Neuron (in vitro differentiated cells): ENCODE results near the gene TMEM30B.

ENCODE experiments used
- H2AFZ ChIP-seq: one replicate; pipeline ENCODE4 v1.6.1; 2013; ENCODE audit warnings: low read depth, mild to moderate bottlenecking, inconsistent platforms, low read length, moderate library complexity
- H3K27me3 ChIP-seq: one replicate; pipeline ENCODE4 v1.6.1; 2013; ENCODE audit warnings: low read length; ENCODE audit not compliant: insufficient read depth
- H3K36me3 ChIP-seq: one replicate; pipeline ENCODE4 v1.6.1; 2013; ENCODE audit warnings: low read length; ENCODE audit not compliant: insufficient read depth
- H3K4me1 ChIP-seq: one replicate; pipeline ENCODE4 v1.6.1; 2013; ENCODE audit warnings: low read length; ENCODE audit not compliant: insufficient read depth
- H3K4me3 ChIP-seq: 2 replicates; pipeline ENCODE4 v1.5.1; 2013; ENCODE audit warnings: mild to moderate bottlenecking, low read length, moderate library complexity
- H3K9me3 ChIP-seq: one replicate; pipeline ENCODE4 v1.6.1; 2013; ENCODE audit warnings: low read length

The TMEM30B gene

GRCh38 chr14:61270714-61271113 lies 10.4 kb downstream of the TMEM30B start:
- Histone ChIP-seq H3K9me3 (no peaks in the 10 kb centered on the region), H3K4me1 (peaks cover 2% of the 10 kb centered on the region), H2AFZ (no peak overlapping the region), H3K4me3 (no peak overlapping the region), H3K36me3 (no peaks in the 10 kb centered on the region), H3K27me3 (peaks cover 12% of the 10 kb centered on the region)

- Histone ChIP-seq H3K27me3 (peaks cover 9% of the 10 kb centered on the region), H3K9me3 (no peaks in the 10 kb centered on the region), H3K4me3 (peak overlapping the region; percentile 25)
Measured at GRCh38 chr14:61269321-61270083, 11.6 kb downstream of the TMEM30B start.

GRCh38 chr14:61268812-61269211 lies 12.3 kb downstream of the TMEM30B start:
- Histone ChIP-seq H3K36me3 (no peaks in the 10 kb centered on the region), H3K4me3 (no peak overlapping the region), H3K27me3 (peaks cover 4% of the 10 kb centered on the region), H3K4me1 (peaks cover 2% of the 10 kb centered on the region), H3K9me3 (no peaks in the 10 kb centered on the region), H2AFZ (no peak overlapping the region)

More at GRCh38 chr14:61269321-61270083, 11.6 kb downstream of the TMEM30B start:
- Histone ChIP-seq H3K36me3 (no peaks in the 10 kb centered on the region), H3K4me1 (peaks cover 2% of the 10 kb centered on the region), H2AFZ (no peak overlapping the region)

GRCh38 chr14:61266891-61267740 lies 14.0 kb downstream of the TMEM30B start:
- H2AFZ ChIP-seq, result no peak overlapping the region
- peaks cover 4% of the 10 kb centered on the region for H3K27me3 ChIP-seq
- H3K9me3 ChIP-seq, result no peaks in the 10 kb centered on the region
- H3K36me3 ChIP-seq, result no peaks in the 10 kb centered on the region
- peaks cover 2% of the 10 kb centered on the region for H3K4me1 ChIP-seq
- H3K4me3 ChIP-seq, result no peak overlapping the region

GRCh38 chr14:61266436-61266835 lies 14.7 kb downstream of the TMEM30B start:
- Histone ChIP-seq H3K4me1 (peaks cover 2% of the 10 kb centered on the region), H3K4me3 (no peak overlapping the region), H3K9me3 (no peaks in the 10 kb centered on the region), H2AFZ (no peak overlapping the region), H3K36me3 (no peaks in the 10 kb centered on the region), H3K27me3 (peaks cover 4% of the 10 kb centered on the region)

GRCh38 chr14:61264651-61265050 lies 16.5 kb downstream of the TMEM30B start:
- Histone ChIP-seq H3K9me3 (no peaks in the 10 kb centered on the region), H3K4me1 (no peaks in the 10 kb centered on the region), H3K27me3 (peaks cover 2% of the 10 kb centered on the region), H3K4me3 (no peak overlapping the region), H2AFZ (no peak overlapping the region), H3K36me3 (no peaks in the 10 kb centered on the region)

- Histone ChIP-seq H3K27me3 (peaks cover 2% of the 10 kb centered on the region), H3K9me3 (no peaks in the 10 kb centered on the region)
Measured at GRCh38 chr14:61264010-61264571, 17.0 kb downstream of the TMEM30B start.

GRCh38 chr14:61262082-61262481 lies 19.1 kb downstream of the TMEM30B start:
- Histone ChIP-seq H3K27me3 (peaks cover 5% of the 10 kb centered on the region), H3K4me1 (no peaks in the 10 kb centered on the region), H3K36me3 (no peaks in the 10 kb centered on the region), H2AFZ (no peak overlapping the region), H3K4me3 (no peak overlapping the region), H3K9me3 (no peaks in the 10 kb centered on the region)

More at GRCh38 chr14:61264010-61264571, 17.0 kb downstream of the TMEM30B start:
- H2AFZ ChIP-seq, result no peak overlapping the region
- H3K4me3 ChIP-seq, result no peak overlapping the region
- H3K4me1 ChIP-seq, result no peaks in the 10 kb centered on the region
- H3K36me3 ChIP-seq, result no peaks in the 10 kb centered on the region

GRCh38 chr14:61260939-61261776 lies 20.0 kb downstream of the TMEM30B start:
- H3K36me3 ChIP-seq, result no peaks in the 10 kb centered on the region
- H3K27me3 ChIP-seq, result peaks cover 5% of the 10 kb centered on the region
- H3K4me1 ChIP-seq, result no peaks in the 10 kb centered on the region
- no peak overlapping the region for H3K4me3 ChIP-seq
- no peak overlapping the region for H2AFZ ChIP-seq
- no peaks in the 10 kb centered on the region for H3K9me3 ChIP-seq

- Histone ChIP-seq H3K4me3 (no peak overlapping the region), H3K9me3 (no peaks in the 10 kb centered on the region), H2AFZ (no peak overlapping the region)
Measured at GRCh38 chr14:61258985-61259384, 22.2 kb downstream of the TMEM30B start.

GRCh38 chr14:61257469-61258057 lies 23.6 kb downstream of the TMEM30B start:
- Histone ChIP-seq H3K36me3 (no peaks in the 10 kb centered on the region), H3K27me3 (peaks cover 15% of the 10 kb centered on the region), H3K9me3 (no peaks in the 10 kb centered on the region), H3K4me3 (no peak overlapping the region), H2AFZ (no peak overlapping the region), H3K4me1 (no peaks in the 10 kb centered on the region)

More at GRCh38 chr14:61258985-61259384, 22.2 kb downstream of the TMEM30B start:
- Histone ChIP-seq H3K36me3 (no peaks in the 10 kb centered on the region), H3K27me3 (peaks cover 14% of the 10 kb centered on the region), H3K4me1 (no peaks in the 10 kb centered on the region)

- Histone ChIP-seq H3K27me3 (peaks cover 15% of the 10 kb centered on the region), H3K9me3 (no peaks in the 10 kb centered on the region), H3K36me3 (no peaks in the 10 kb centered on the region), H3K4me1 (no peaks in the 10 kb centered on the region), H3K4me3 (no peak overlapping the region), H2AFZ (no peak overlapping the region)
Measured at GRCh38 chr14:61256826-61257468, 24.2 kb downstream of the TMEM30B start.
